Type B pancreatic cell (in vitro differentiated cells): ENCODE data around the gene GAB2. TPM values are rescaled to one million over a fixed set of nuclear protein-coding genes. Genes with fewer than 3 reads are reported as not detected.

Experiments
- DNase-seq: peaks from one replicate; pipeline ENCODE4 v3.0.0; 2021; ENCODE audit warnings: mixed read lengths; ENCODE audit not compliant: unreplicated experiment; ENCODE audit errors: extremely low spot score
- H3K27ac Mint-ChIP-seq: 2 replicates; pipeline ENCODE4 v1.8.0; 2021; ENCODE audit warnings: mild to moderate bottlenecking, mixed read lengths
- H3K27me3 Mint-ChIP-seq: 2 replicates; pipeline ENCODE4 v1.8.0; 2021; ENCODE audit warnings: mixed read lengths
- H3K36me3 Mint-ChIP-seq: 2 replicates; pipeline ENCODE4 v1.8.0; 2021; ENCODE audit warnings: mixed read lengths
- H3K4me1 Mint-ChIP-seq: one replicate; pipeline ENCODE4 v1.8.0; 2021; ENCODE audit warnings: mixed read lengths; ENCODE audit not compliant: unreplicated experiment
- H3K4me3 Mint-ChIP-seq: 2 replicates; pipeline ENCODE4 v1.8.0; 2021; ENCODE audit warnings: mild to moderate bottlenecking, mixed read lengths
- H3K9me3 Mint-ChIP-seq: 2 replicates; pipeline ENCODE4 v1.8.0; 2021; ENCODE audit warnings: mixed read lengths
- total RNA-seq: library from RNA; stranded (reverse); gene quantifications from 2 replicates; pipeline ENCODE4 v1.2.1, GENCODE V29; 2021; ENCODE audit warnings: low replicate concordance
- TF ChIP-seq, protein P1 (sequence below): fragments of 200-600 bp; sonication (generic); conservative IDR thresholded peaks from 2 replicates; pipeline ENCODE4 v1.5.0; 2021; ENCODE audit warnings: antibody characterized with exemption, mild to moderate bottlenecking

Gene GAB2
- total RNA-seq, 1 donor from 2014 or later, result 23.3 TPM

DNA sequence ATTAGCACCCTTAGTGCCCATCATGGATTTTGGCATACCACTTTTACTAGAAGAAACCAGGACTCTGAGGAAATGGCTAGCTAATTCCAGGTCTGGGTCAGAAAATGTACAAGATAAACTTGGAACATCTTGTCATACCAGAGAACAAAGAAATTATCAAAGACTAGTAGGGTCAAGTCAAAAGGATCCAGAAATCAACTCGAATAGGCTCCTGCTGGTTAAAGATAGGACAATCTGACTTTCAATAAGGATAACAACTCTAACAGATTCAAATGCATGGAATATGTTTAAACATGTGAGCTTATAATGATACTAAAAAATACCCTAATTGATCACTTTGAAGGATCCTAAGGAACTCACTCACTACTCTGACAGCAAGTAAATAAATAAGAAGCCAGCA lies 18.9 kb downstream of the GAB2 start:
- Mint-ChIP-seq H3K4me1 (peaks cover 24% of the 10 kb centered on the region), H3K27ac (no peak overlapping the region), H3K27me3 (no peaks in the 10 kb centered on the region), H3K4me3 (no peak overlapping the region), H3K9me3 (no peaks in the 10 kb centered on the region), H3K36me3 (peaks cover 9% of the 10 kb centered on the region)
- TF ChIP-seq, protein P1, sequence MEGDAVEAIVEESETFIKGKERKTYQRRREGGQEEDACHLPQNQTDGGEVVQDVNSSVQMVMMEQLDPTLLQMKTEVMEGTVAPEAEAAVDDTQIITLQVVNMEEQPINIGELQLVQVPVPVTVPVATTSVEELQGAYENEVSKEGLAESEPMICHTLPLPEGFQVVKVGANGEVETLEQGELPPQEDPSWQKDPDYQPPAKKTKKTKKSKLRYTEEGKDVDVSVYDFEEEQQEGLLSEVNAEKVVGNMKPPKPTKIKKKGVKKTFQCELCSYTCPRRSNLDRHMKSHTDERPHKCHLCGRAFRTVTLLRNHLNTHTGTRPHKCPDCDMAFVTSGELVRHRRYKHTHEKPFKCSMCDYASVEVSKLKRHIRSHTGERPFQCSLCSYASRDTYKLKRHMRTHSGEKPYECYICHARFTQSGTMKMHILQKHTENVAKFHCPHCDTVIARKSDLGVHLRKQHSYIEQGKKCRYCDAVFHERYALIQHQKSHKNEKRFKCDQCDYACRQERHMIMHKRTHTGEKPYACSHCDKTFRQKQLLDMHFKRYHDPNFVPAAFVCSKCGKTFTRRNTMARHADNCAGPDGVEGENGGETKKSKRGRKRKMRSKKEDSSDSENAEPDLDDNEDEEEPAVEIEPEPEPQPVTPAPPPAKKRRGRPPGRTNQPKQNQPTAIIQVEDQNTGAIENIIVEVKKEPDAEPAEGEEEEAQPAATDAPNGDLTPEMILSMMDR, result no peak
- DNase-seq, result no peak

DNA sequence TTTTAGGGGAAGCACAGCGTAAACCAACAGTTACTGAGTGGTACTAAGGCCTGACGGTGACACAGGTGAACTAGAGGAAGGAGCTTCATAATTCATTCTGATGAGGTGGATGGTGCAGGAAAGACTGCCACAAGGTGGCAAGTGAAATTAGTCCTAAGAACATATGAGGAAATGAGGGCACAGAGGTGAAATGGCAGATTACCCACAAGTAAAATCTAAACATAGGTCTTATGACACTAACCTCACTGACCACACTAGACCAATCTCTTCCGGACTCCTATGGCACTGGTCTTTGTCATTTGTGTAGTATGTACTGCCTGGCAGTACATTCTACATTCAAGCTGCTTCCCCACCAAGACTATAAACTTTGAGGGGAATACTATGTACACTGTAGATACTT lies 20.2 kb downstream of the GAB2 start:
- no peak overlapping the region for H3K4me3 Mint-ChIP-seq
- H3K36me3 Mint-ChIP-seq, result peaks cover 12% of the 10 kb centered on the region
- no peak overlapping the region for H3K27ac Mint-ChIP-seq
- no peaks in the 10 kb centered on the region for H3K27me3 Mint-ChIP-seq
- peaks cover 37% of the 10 kb centered on the region for H3K4me1 Mint-ChIP-seq
- H3K9me3 Mint-ChIP-seq, result no peaks in the 10 kb centered on the region
- TF ChIP-seq, protein P1, result no peak
- DNase-seq, result no peak

DNA sequence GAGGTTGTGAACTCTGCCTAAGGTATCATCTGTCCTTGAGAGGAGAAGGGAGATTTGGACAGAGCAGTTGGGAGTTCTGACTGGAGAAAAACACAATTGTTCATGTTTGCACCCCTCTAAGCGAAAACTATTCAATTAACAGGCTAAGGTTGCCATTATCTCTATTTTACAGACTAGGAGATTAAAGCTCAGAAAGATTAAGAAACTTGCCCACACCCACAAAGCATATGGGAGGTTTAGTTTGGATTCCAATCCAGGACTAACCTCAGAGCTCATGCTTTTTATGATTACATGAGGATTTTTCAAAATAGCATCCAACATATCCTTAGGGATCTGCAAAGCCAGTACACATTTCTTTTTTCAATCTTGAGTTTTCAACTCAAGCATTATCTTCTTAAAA lies 22.0 kb downstream of the GAB2 start:
- TF ChIP-seq, protein P1, result no peak
- Mint-ChIP-seq H3K9me3 (peaks cover 3% of the 10 kb centered on the region), H3K36me3 (peaks cover 14% of the 10 kb centered on the region), H3K27me3 (no peaks in the 10 kb centered on the region), H3K4me3 (no peak overlapping the region), H3K27ac (no peak overlapping the region), H3K4me1 (peaks cover 31% of the 10 kb centered on the region)
- DNase-seq, result no peak

DNA sequence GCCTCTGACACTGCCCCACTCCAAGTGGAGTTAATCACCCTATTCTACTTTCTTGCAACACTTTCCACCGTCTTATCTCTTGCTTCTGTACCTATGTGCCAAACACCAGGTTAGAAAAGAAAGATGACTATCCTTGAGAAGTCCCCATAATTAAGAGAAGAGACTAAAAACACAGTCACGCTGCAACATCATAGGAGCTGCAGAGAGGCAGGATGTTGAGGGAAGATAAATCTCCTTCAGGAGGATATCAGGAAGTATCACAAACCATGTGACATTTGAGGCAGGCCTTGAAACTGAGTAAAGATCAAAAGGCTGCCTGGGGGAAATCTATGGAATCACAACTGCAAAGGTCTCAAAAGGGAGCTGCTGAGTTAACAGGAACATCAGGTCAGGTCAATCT lies 24.8 kb downstream of the GAB2 start:
- Mint-ChIP-seq H3K4me3 (no peak overlapping the region), H3K36me3 (peaks cover 21% of the 10 kb centered on the region), H3K9me3 (peaks cover 4% of the 10 kb centered on the region), H3K4me1 (peaks cover 20% of the 10 kb centered on the region), H3K27ac (no peak overlapping the region), H3K27me3 (no peaks in the 10 kb centered on the region)
- TF ChIP-seq, protein P1, result no peak
- no peak for DNase-seq

DNA sequence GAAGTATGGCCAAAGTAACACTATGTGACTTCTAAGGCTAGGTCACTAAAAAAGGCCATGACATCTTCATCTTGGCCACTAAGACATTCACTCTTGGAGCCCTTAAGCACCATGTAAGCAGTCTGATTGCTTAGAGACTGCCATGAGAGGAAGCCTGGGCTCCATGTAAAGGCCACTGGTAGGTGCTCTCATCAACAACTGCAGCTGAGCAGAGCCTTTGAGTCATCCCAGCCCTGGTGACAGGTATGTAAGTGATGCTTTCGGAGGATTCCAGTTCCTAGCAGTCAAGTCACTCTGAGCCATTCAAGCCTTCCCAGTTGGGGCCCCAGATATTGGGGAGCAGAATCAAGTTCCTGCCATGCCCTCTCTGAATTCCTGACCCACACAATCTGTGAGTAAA lies 26.2 kb downstream of the GAB2 start:
- DNase-seq, result no peak
- Mint-ChIP-seq H3K27ac (no peak overlapping the region), H3K4me1 (peaks cover 28% of the 10 kb centered on the region), H3K27me3 (no peaks in the 10 kb centered on the region), H3K9me3 (peaks cover 10% of the 10 kb centered on the region), H3K36me3 (peaks cover 21% of the 10 kb centered on the region), H3K4me3 (no peak overlapping the region)
- TF ChIP-seq, protein P1, result no peak

DNA sequence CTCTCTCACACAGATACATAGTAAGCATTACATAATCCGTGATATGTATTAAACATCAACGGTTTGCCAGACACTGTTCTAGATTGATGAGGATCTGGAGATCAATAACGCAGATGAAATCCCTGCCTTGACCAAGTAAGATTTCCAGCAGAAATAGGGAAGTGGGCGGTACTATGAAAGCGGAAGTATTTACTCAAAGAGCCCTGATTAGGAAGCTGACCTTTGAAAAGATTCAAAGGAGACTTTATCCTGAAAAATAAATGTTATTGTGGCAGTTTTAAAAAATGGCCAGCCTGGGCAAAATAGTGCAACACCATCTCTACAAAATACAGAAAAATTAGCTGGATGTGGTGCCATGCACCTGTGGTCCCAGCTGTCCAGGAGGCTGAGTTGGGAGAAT lies 26.8 kb downstream of the GAB2 start:
- Mint-ChIP-seq H3K36me3 (peaks cover 21% of the 10 kb centered on the region), H3K9me3 (peaks cover 10% of the 10 kb centered on the region), H3K4me3 (no peak overlapping the region), H3K4me1 (peaks cover 33% of the 10 kb centered on the region), H3K27ac (no peak overlapping the region), H3K27me3 (no peaks in the 10 kb centered on the region)
- DNase-seq, result no peak
- TF ChIP-seq, protein P1, result no peak
